Right atrium auricular region (tissue), 2 donors: ENCODE measurements around the gene FUBP3. TPM values are rescaled to one million over a fixed set of nuclear protein-coding genes. Genes with fewer than 3 reads are reported as not detected.
A peak's percentile ranks its signal among the peaks of the same experiment; 100 is the strongest.
"Not testable (repeated sequence)": the region's sequence is repeated elsewhere in the genome, so short reads cannot be mapped to it uniquely, and the experiment has no call there.

ENCODE experiments used
- DNase-seq: peaks from one replicate; pipeline ENCODE4 v3.0.0-alpha.2; 2019; ENCODE audit warnings: low spot score
- H3K27ac ChIP-seq, 2 donors: fragments of 200-600 bp; sonication (generic); 1 replicate in 1 of 2; 2 replicates in 1 of 2; pipeline ENCODE4 v1.5.1; 2016 to 2019
- H3K27me3 ChIP-seq, 2 donors: fragments of 200-600 bp; sonication (generic); one replicate each; pipeline versions ENCODE4 v1.5.1 to v1.6.0; 2017 to 2019
- H3K36me3 ChIP-seq: fragments of 200-600 bp; sonication (generic); one replicate; pipeline ENCODE4 v1.5.1; 2016
- H3K4me1 ChIP-seq, 2 donors: fragments of 200-600 bp; sonication (generic); one replicate each; pipeline versions ENCODE4 v1.5.1 to v1.6.0; 2017 to 2019
- H3K4me3 ChIP-seq, 2 donors: fragments of 200-600 bp; sonication (generic); 1 replicate in 1 of 2; 2 replicates in 1 of 2; pipeline ENCODE4 v1.5.1; 2017 to 2019; ENCODE audit warnings: mild to moderate bottlenecking in 1 of 2, moderate library complexity in 1 of 2
- H3K9me3 ChIP-seq, 2 donors: fragments of 200-600 bp; sonication (generic); one replicate each; pipeline ENCODE4 v1.5.1; 2019
- total RNA-seq, 2 donors: library from RNA; depleted of rRNA; stranded (reverse); fragments of >200 nt; gene quantifications; one replicate each; pipeline ENCODE4 v1.1.0, GENCODE V29; 2016
- TF ChIP-seq, protein P1 (sequence below), 2 donors: fragments of 200-600 bp; sonication (generic); IDR thresholded peaks; one replicate each; pipeline ENCODE4 v1.5.1; 2019; ENCODE audit warnings: antibody characterized with exemption in 2 of 2

The FUBP3 gene
- total RNA-seq, 2 donors from 2014 or later: 21.1 to 24.8 TPM

DNA sequence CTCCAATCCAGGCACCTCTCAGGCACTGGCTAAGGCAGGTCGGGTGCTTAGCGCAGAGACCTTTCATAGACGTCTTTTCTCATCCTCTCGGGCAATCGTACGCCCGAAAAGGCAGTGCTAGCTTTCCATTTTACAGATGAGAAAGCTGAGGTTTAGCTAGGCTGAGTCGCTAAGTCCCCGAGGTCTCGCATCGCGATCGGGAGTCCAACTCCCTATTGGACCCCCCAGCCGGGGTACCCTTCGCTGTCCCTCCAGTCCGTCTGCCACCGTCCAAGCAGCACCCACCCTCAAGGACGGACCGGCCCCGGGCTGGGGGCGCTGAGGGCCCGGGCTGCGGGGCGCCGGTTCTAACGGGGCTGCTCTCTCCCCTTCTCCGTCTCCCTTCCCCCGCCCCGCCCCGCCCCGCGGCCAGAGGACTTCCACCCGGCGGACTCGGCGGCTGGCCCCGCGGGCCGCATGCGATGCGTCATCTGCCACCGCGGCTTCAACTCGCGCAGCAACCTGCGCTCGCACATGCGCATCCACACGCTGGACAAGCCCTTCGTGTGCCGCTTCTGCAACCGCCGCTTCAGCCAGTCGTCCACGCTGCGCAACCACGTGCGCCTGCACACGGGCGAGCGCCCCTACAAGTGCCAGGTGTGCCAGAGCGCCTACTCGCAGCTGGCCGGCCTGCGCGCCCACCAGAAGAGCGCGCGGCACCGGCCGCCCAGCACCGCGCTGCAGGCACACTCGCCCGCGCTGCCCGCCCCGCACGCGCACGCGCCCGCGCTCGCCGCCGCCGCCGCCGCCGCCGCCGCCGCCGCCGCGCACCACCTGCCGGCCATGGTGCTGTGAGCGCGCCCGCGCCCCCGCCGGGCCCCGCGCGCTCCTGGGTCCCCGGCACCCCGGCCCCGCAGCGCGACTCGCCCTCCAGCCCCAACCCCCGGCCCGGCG, 101.7 kb downstream of the FUBP3 start:
- Histone ChIP-seq H3K36me3 (no peaks in the 10 kb centered on the region), H3K27me3 (no peaks in the 10 kb centered on the region), H3K27ac (peak overlapping the region in 1 of 2 donors; percentile 70), H3K9me3 (no peaks in the 10 kb centered on the region), H3K4me1 (peaks cover 0 to 14% of the 10 kb centered on the region in 2 donors), H3K4me3 (peak overlapping the region; percentile 53 to 61)
- TF ChIP-seq, protein P1, sequence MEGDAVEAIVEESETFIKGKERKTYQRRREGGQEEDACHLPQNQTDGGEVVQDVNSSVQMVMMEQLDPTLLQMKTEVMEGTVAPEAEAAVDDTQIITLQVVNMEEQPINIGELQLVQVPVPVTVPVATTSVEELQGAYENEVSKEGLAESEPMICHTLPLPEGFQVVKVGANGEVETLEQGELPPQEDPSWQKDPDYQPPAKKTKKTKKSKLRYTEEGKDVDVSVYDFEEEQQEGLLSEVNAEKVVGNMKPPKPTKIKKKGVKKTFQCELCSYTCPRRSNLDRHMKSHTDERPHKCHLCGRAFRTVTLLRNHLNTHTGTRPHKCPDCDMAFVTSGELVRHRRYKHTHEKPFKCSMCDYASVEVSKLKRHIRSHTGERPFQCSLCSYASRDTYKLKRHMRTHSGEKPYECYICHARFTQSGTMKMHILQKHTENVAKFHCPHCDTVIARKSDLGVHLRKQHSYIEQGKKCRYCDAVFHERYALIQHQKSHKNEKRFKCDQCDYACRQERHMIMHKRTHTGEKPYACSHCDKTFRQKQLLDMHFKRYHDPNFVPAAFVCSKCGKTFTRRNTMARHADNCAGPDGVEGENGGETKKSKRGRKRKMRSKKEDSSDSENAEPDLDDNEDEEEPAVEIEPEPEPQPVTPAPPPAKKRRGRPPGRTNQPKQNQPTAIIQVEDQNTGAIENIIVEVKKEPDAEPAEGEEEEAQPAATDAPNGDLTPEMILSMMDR (IDR thresholded peaks at IDR 0.05): no peak
- DNase-seq: peak; percentile 71

DNA sequence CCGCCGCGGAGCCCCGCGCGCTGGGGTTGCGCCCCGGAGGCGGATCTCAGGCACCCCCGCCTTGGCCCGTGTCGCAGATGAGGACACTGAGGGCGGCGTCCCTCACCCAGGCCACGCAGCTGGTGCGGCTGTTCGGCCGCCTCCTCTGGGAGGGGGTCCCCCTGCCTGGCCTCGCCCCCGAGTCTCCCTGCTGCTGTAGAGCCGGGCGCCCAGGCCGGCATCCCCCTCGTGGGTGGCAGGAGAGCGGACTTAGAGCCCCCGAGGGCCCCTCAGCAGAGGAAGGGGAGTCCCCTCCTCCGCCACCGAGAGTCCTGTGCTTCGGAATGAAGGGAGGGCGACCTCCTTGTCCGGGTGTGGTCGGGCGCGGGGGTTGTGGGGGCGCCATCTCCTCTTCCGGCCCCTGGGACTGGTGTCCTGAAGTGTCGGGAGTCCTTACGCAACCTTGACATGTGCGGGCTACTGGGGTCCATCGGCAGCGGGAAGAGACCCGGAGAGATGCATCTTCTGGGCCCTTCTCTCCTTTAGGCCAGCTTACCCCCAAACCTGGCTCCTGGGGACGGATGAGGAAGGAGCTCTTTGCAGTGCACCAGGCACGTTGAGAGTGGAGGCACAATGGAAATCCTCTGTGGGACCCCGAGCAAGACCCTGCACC, 102.5 kb downstream of the FUBP3 start:
- Histone ChIP-seq H3K4me1 (peaks cover 0 to 14% of the 10 kb centered on the region in 2 donors), H3K36me3 (no peaks in the 10 kb centered on the region), H3K27me3 (no peaks in the 10 kb centered on the region), H3K27ac (peak overlapping the region; percentile 31 to 70), H3K4me3 (peak overlapping the region; percentile 53 to 61), H3K9me3 (no peaks in the 10 kb centered on the region)
- TF ChIP-seq, protein P1 (IDR thresholded peaks at IDR 0.05): no peak
- DNase-seq: no peak

DNA sequence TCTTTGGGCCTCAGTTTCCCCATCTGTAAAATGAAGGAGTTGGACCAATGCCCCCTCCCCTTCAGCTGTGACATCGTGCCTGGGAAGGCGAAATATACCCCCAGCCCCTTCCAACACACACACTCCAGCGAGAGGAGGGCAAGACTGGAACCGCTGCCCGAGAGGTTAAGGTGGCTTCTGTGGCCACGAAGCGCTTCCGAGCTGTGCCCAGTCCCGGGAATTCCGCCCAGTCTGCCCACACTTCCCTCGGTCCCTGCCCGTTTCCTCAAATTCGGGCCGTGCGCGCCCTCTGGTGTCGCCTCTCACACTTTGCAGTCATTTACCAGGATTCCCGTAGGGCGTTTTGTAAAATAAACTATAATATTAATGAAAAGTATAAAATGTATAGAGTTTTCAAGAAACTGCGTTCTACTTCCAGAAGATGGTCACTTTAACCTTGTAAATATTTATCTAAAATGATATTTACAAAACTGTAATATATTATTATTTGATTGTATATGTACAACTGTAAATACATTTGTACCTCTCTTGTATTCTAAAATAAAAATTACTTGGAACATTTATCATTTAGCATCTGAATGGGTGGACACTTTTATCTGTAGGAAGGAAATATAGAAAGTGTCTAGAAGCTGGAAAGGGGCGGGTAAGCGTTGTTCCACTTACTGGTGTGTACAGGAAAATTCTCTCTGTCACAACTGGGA, 103.2 kb downstream of the FUBP3 start:
- Histone ChIP-seq H3K4me3 (peak overlapping the region; percentile 53 to 61), H3K4me1 (peaks cover 0 to 14% of the 10 kb centered on the region in 2 donors), H3K36me3 (no peaks in the 10 kb centered on the region), H3K27ac (no peak overlapping the region), H3K9me3 (no peaks in the 10 kb centered on the region), H3K27me3 (no peaks in the 10 kb centered on the region)
- TF ChIP-seq, protein P1 (IDR thresholded peaks at IDR 0.05): peak; percentile 59 to 85
- DNase-seq: peak; percentile 67

DNA sequence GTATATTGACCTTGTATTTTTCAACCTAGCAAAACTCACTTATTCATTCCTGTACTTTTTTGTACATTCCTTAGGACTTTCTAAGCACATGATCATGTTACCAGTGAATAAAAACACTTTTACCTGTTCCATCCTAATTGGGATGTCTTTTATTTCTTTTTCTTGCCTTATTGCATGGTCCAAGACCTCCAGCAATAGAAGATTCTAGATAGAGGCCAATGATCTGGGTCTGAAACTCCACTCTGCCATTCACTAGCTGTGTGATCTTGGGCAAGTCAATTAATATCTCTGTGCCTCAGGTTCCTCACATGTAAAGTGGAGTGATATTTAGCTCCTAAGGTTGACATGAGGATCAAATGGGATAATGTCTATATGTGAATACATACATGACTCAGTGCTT, 105.7 kb downstream of the FUBP3 start:
- H3K4me3 ChIP-seq: no peak overlapping the region
- no peaks in the 10 kb centered on the region for H3K36me3 ChIP-seq
- DNase-seq: no peak
- TF ChIP-seq, protein P1 (IDR thresholded peaks at IDR 0.05): no peak
- H3K9me3 ChIP-seq: no peaks in the 10 kb centered on the region
- H3K27me3 ChIP-seq: no peaks in the 10 kb centered on the region
- H3K4me1 ChIP-seq: peaks cover 0 to 14% of the 10 kb centered on the region in 2 donors
- no peak overlapping the region for H3K27ac ChIP-seq

DNA sequence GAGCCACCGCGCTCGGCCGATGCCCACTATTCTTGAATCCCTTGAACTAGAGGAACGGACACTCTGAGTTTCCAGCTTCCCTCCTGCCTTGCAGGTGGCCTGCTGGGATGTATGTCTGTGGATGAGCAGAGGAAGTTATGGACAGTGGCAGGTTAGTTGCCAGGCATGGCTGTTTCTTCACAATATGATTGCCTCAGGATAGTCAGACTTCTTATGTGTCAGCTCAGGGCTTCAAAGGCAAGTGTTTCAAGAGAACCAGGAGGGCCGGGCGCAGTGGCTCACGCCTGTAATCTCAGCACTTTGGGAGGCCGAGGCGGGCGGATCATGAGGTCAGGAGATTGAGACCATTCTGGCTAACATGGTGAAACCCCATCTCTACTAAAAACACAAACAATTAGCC, 106.6 kb downstream of the FUBP3 start:
- DNase-seq, H3K9me3 ChIP-seq, H3K36me3 ChIP-seq, H3K4me3 ChIP-seq, H3K27ac ChIP-seq, H3K27me3 ChIP-seq: not testable (repeated sequence)
- peaks cover 0 to 11% of the 10 kb centered on the region in 2 donors for H3K4me1 ChIP-seq

DNA sequence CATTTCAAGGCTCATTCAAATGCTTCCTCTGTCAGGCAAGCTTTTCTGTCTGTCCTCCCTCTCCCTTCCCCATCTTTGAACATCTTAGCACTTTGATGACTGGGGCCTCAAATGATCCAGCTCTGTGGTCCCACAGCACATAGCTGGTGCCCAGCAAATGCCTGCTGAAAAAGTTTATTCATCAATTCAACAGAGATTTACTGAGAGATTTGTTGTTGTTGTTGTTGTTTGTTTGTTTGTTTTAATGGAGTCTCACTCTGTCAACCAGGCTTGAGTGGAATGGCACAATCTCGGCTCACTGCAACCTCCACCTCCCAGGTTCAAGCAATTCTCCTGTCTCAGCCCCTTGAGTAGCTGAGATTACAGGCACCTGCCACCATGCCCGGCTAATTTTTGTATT, 108.2 kb downstream of the FUBP3 start:
- no peak overlapping the region for H3K27ac ChIP-seq
- DNase-seq: no peak
- H3K9me3 ChIP-seq: no peaks in the 10 kb centered on the region
- H3K4me1 ChIP-seq: peaks cover 0 to 5% of the 10 kb centered on the region in 2 donors
- TF ChIP-seq, protein P1 (IDR thresholded peaks at IDR 0.05): no peak
- no peaks in the 10 kb centered on the region for H3K36me3 ChIP-seq
- no peak overlapping the region for H3K4me3 ChIP-seq
- no peaks in the 10 kb centered on the region for H3K27me3 ChIP-seq
